ENCODE measurements around the gene ZNF160. TPM values are rescaled to one million over a fixed set of nuclear protein-coding genes. Genes with fewer than 3 reads are reported as not detected.
A peak's percentile ranks its signal among the peaks of the same experiment; 100 is the strongest.
"Not testable (repeated sequence)": the region's sequence is repeated elsewhere in the genome, so short reads cannot be mapped to it uniquely, and the experiment has no call there.

ZNF160 gene
- polyA plus RNA-seq, 3 donors = 41.9 to 92.3 (median 46.9) TPM

GRCh38 chr19:53045536-53045935 is 57.7 kb downstream of the ZNF160 start:
- no peak for DNase-seq (ENCODE audit: extremely low read depth in 1 of 11, low read depth in 9 of 11, low spot score in 4 of 11)

GRCh38 chr19:53041366-53041765 is 61.9 kb downstream of the ZNF160 start:
- DNase-seq (ENCODE audit: extremely low read depth in 1 of 11, low read depth in 9 of 11, low spot score in 4 of 11) = no peak

- peak in 8 of 11 donors; percentile 29 to 52 (median 38) for DNase-seq (ENCODE audit: extremely low read depth in 1 of 11, low read depth in 9 of 11, low spot score in 4 of 11)
Measured at GRCh38 chr19:53037101-53038097, 65.8 kb downstream of the ZNF160 start.

- no peak for DNase-seq (ENCODE audit: extremely low read depth in 1 of 11, low read depth in 9 of 11, low spot score in 4 of 11)
Measured at GRCh38 chr19:53034948-53035675, 68.1 kb downstream of the ZNF160 start.

- DNase-seq (ENCODE audit: extremely low read depth in 1 of 11, low read depth in 9 of 11, low spot score in 4 of 11) = no peak
Measured at GRCh38 chr19:53034054-53034453, 69.2 kb downstream of the ZNF160 start.

GRCh38 chr19:53028306-53028705 is 74.9 kb downstream of the ZNF160 start:
- not testable (repeated sequence) for DNase-seq (ENCODE audit: extremely low read depth in 1 of 11, low read depth in 9 of 11, low spot score in 4 of 11)

- DNase-seq (ENCODE audit: extremely low read depth in 1 of 11, low read depth in 9 of 11, low spot score in 4 of 11) = no peak
Measured at GRCh38 chr19:53019684-53020083, 83.5 kb downstream of the ZNF160 start.

Other genes starting within 250 kb of the ZNF160 start
- 10 to 100 TPM; 33.1 to 53.7 (median 45.2) TPM for gene ZNF468, start 245.8 kb downstream of the ZNF160 start, polyA plus RNA-seq (ENCODE audit: insufficient read length in 3 of 3)
- gene ZNF320, start 205.8 kb downstream of the ZNF160 start, polyA plus RNA-seq (ENCODE audit: insufficient read length in 3 of 3) = 10 to 100 TPM; 22.6 to 64.4 (median 31.3) TPM
- gene ZNF888, start 180.0 kb downstream of the ZNF160 start, polyA plus RNA-seq (ENCODE audit: insufficient read length in 3 of 3) = 10 to 100 TPM; 12.2 to 15.3 (median 13.0) TPM
- 10 to 100 TPM; 14.1 to 18.3 (median 16.8) TPM for gene ZNF816, start 140.5 kb downstream of the ZNF160 start, polyA plus RNA-seq (ENCODE audit: insufficient read length in 3 of 3)
- gene ERVV-1, start 89.5 kb downstream of the ZNF160 start, polyA plus RNA-seq (ENCODE audit: insufficient read length in 3 of 3) = under 1 TPM; 0.07 to 0.11 (median 0.09) TPM
- under 1 TPM in 1 of 3 donors, not detected in 2; 0.06 TPM for gene ERVV-2, start 58.7 kb downstream of the ZNF160 start, polyA plus RNA-seq (ENCODE audit: insufficient read length in 3 of 3)
- 10 to 100 TPM; 21.9 to 30.5 (median 24.0) TPM for gene ZNF415, start 29.5 kb upstream of the ZNF160 start, polyA plus RNA-seq (ENCODE audit: insufficient read length in 3 of 3)
- 10 to 100 TPM; 11.0 to 13.7 (median 12.9) TPM for gene ZNF347, start 55.6 kb upstream of the ZNF160 start, polyA plus RNA-seq (ENCODE audit: insufficient read length in 3 of 3)
- gene ZNF665, start 89.9 kb upstream of the ZNF160 start, polyA plus RNA-seq (ENCODE audit: insufficient read length in 3 of 3) = 1 to 10 TPM; 6.8 to 9.3 (median 7.7) TPM
- 10 to 100 TPM; 46.6 to 57.0 (median 54.8) TPM for gene ZNF677, start 151.5 kb upstream of the ZNF160 start, polyA plus RNA-seq (ENCODE audit: insufficient read length in 3 of 3)
- not detected for gene VN1R2, start 154.9 kb upstream of the ZNF160 start, polyA plus RNA-seq (ENCODE audit: insufficient read length in 3 of 3)
- gene VN1R4, start 164.3 kb upstream of the ZNF160 start, polyA plus RNA-seq (ENCODE audit: insufficient read length in 3 of 3) = not detected
- gene ZNF845, start 230.3 kb upstream of the ZNF160 start, polyA plus RNA-seq (ENCODE audit: insufficient read length in 3 of 3) = 10 to 100 TPM in 1 of 3 donors, 1 to 10 TPM in 2; 8.4 to 10.4 (median 8.4) TPM

All from renal cortex interstitium (tissue), 11 donors.